ENCODE results near the gene MYO15A.
A peak's percentile ranks its signal among the peaks of the same experiment; 100 is the strongest.

Gene MYO15A

DNA sequence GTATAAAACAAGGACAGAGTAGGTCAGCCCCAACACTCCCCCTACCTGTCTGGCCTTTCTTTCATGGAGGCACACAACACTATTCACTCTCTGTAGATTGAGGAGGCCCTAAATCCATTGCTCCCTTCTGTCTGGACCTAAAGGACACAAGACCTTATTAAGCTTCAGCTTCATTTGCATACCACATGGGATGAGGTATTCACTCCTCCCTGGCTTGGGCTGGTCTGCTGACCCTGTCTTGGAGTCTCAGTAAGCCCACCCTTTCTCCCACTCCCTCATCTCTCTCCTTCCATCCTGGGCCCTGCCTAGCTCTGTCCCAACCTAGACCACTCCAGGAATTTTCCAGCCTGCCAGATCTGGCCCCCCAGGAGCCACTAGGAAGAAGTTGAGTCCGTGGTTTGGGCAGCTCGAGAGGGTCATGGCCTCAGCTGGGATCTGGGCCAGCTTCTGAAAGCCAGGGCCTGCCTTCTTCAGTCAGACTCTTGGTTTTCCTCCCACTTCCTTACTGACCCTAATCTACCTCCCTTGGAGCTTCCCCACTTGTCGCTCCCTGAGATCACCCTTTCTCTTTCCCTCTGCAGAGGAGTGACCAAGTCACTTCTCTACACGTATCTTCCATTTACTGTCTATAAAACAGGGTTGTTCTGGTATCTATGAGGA, 110.3 kb downstream of the MYO15A start:
- DNase-seq (ENCODE audit: low read depth): no peak

DNA sequence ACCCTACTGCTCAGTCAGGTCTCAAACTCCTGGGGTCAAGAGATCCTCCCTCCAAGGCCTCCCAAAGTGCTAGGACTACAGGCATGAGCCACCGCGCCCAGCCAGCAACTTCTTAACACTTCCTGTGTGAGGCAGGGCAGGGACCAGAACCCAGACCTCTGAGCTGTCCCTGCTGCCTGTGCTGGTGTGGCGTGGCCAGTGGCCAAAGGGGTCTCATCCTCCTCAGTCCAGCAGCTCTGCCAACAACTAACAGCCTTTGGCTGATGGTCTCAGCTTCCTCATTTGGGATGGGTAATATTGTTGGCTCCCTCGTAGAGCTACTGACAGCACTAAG, 115.5 kb downstream of the MYO15A start:
- DNase-seq (ENCODE audit: low read depth): no peak

DNA sequence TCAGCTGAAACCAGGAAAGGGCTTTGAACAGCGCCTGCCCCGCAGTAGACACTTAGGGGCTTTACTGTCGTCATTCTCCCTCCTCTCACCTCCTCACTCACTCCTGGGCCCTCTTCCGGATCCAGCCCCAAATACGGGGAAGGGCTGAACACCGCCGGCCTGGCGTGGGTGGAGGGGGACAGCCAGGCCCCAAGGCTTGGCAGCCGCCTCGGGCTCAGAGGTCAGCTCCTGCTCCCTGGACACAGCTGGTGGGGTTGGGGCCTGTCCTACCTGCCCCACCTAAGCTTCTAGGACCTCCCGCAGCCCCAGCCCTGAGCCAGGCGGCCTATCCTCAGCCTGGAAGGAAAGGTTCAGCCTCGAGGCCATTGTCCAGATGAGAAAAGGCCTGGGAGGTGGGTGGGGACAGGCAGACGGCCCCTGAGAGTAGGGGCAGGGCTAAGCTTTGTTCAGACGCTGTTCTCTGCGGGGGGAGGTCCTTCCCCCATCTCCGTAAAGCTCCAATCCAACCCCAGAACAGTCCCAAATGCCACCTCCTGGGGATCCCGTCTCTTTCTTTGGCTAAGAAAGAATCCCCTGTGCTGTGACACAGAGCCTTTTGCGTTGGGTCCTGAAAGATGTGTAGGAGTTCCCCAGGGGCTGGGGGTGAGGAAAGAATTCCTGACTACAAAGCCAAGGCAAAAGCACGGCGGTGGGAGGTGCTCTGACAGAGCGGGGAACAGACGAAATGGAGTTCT, 116.0 kb downstream of the MYO15A start:
- DNase-seq (ENCODE audit: low read depth): no peak

DNA sequence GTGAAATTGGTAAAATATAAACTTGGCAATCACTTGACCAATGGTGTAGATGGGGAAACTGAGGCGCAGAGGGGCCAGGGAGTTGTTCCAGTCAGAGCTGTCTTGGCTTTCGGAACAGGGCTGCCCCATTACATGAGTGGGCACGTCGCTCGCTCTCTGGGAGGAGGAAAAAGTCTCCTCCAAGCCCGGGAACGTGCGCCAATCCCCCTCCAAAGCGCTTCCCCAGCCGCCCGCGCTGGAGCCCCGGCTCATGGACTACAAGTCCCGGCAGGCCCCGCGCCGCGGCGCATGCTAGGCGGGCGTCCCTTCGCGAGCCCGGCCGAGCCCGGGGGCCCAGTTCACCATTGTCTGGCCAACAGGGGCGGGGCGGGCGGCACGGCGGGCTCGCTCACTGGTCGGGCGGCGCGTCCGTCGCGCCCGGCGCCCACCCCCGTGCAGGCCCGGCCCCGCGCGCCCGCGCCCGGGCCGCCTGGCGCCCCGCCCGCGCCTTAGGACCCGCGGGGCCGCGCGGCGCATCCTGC, 116.6 kb downstream of the MYO15A start, which contains the start of gene LLGL1:
LLGL1 (plus strand) TSS at position 515 of the 521 bp plus-strand sequence. CDS start 48 bp downstream, outside the sequence.
- peak; percentile 38 for DNase-seq (ENCODE audit: low read depth)

DNA sequence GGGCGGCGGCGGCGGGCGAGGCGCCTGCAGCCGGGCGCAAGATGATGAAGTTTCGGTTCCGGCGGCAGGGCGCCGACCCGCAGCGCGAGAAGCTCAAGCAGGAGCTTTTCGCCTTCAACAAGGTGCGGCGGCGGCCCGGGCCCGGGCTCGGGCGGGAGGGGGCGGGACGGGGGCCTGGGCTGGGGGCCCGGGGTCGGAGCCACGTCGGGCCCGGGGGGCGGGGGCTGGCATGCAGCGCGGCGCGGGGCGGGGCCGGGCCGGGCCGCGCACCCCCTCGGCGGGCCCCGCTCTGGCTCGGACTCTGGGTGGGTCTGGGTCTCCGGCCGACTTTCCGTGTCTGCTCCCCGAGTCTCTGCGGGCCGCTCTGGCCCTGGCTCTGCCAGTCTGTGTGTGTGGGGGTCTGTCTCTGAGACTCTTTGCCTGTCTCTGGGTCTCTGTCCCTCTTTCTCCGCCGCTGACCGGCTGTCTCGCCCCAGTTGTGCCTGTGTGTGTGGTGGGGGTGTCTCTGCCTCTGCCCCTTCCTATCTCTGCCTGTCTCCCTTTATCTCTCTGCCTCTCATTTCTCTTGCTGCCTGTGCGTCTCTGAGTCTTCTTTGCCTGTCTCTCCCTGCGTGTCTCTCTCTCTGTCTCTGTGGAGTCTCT, 117.2 kb downstream of the MYO15A start:
- no peak for DNase-seq (ENCODE audit: low read depth)

DNA sequence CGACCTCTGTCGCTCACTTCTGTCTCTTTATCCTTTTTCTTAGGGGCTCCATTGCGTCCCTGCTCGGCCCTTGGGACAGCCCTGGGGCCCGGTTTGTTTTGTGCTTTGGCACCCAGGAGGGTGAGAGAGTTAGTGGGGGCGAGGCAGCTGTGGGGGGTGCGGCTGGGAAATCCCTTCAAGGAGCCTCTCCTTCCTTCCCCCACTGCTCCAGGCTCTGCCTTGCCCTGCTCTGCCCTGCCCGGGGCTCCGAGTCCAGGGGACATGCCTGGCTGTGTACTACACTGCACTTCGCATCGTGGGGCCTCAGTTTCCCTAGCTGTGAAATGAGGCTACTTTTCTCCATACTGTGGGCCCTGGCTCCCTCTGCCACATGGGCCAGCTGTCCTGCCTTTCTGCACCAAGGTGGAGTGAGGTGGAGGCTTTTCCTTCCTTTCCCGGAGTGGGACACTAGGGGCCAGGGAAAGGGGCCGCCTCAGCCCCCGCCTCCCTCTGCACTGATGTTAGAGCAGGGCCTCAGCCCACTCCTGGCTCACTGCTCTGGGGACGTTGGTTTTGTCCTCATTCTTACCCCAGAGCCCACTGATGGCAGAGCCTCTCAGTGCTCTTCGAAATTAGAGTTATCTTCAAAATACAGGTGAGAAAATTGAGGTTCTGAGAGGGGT, 117.9 kb downstream of the MYO15A start:
- no peak for DNase-seq (ENCODE audit: low read depth)

DNA sequence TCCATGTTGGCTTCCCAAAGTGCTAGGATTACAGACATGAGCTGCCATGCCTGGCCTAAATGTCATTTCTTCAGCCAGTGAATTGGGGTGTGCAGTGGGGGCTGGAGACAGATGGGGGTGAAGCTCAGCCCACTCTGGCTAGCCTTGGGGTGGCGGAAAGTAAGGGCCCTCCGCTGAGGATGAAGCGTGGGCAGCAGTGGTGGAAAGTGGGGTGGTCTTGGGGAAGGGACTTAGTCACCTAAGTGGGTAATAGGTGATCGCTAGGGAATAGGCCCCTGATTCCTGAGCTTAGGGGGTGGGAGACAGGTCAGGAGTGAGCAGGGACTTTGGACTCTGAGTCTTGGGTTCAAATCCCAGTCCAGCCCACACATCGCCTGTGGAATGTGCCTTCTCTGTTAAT, 119.1 kb downstream of the MYO15A start:
- DNase-seq (ENCODE audit: low read depth): no peak

DNA sequence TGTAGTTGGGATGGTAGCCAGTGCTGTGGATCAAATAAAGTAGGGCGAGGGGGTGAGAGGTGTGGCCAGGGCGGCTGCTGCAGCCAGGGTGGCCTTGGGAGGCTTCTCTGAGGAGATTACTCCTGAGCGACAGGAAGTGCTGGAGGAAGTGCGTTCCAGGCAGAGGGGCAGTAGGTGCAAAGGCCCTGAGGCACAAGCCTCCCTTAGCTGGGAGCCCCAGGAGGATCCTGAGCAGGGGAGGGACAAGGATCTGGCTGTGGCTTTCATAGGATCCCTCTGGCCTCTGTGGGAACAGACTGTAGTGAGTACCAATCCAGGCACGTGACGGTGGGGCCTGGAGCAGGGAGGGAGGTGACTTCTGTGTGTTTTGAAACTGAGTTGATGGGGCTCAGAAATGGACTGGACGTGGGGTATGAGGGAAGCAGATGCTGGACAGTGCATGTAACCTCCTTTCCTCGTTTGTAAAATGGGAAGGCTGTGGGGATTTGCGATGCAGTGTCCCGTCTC, 119.7 kb downstream of the MYO15A start:
- no peak for DNase-seq (ENCODE audit: low read depth)

DNA sequence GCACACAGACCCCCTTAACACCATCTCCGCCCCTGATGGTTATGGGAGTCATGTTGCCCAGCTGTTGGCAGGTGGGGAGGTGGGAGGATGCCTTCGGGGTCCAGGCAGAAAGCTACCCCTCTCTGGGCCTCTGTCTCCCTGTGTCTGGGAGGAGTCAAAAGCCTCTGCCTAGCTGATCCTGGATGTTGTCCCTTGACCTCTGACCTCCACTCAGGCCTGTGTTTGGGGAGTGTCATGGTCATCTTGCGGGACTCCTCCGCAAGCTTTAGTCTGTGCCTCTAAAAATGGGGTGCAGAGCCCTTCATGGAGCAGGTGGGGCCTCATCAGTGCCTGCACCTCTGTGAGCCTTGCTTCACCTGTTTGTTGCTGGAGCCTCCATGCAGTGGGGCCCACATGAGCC, 120.7 kb downstream of the MYO15A start:
- DNase-seq (ENCODE audit: low read depth): no peak
